GM13976 (cell line): ENCODE data around the gene SHB.
"Not testable (repeated sequence)": the region's sequence is repeated elsewhere in the genome, so short reads cannot be mapped to it uniquely, and the experiment has no call there.

ENCODE experiments used
- DNase-seq: peaks from one replicate; pipeline ENCODE4 v3.0.0; 2012; ENCODE audit warnings: low spot score
- CTCF ChIP-seq: IDR thresholded peaks from 2 replicates; pipeline ENCODE4 v1.5.1; 2012; ENCODE audit warnings: borderline replicate concordance, mild to moderate bottlenecking; ENCODE audit not compliant: insufficient read depth; ENCODE audit errors: extremely low read depth, missing control alignments, control extremely low read depth
- in situ Hi-C: fragments of 300-500 bp; cut with MboI; formaldehyde crosslinking; loops from one replicate; pipeline ENCODE4 v1.12.0; 2022; ENCODE audit warnings: low sequenced_read_pairs, mixed read lengths, inconsistent platforms; ENCODE audit not compliant: unreplicated experiment

SHB gene

GRCh38 chr9:37902796-37903646 lies 166.0 kb downstream of the SHB start:
- in situ Hi-C loops = loop anchor here (10.0 kb wide), 1 partner anchor 462 kb away; no protein-coding TSS in a partner anchor
- TF ChIP-seq CTCF = no peak
- DNase-seq = no peak

- DNase-seq = no peak
- TF ChIP-seq CTCF = no peak
- in situ Hi-C loops = loop anchor here (10.0 kb wide), 1 partner anchor 463 kb away; no protein-coding TSS in a partner anchor
Measured at GRCh38 chr9:37902131-37902530, 166.9 kb downstream of the SHB start.

GRCh38 chr9:37899041-37899440 lies 170.0 kb downstream of the SHB start:
- DNase-seq = no peak
- TF ChIP-seq CTCF = no peak
- in situ Hi-C loops = no loop called here

GRCh38 chr9:37897665-37898064 lies 171.4 kb downstream of the SHB start:
- TF ChIP-seq CTCF = no peak
- in situ Hi-C loops = no loop called here
- no peak for DNase-seq

- TF ChIP-seq CTCF = no peak
- in situ Hi-C loops = no loop called here
- DNase-seq = no peak
Measured at GRCh38 chr9:37892063-37892462, 177.0 kb downstream of the SHB start.

GRCh38 chr9:37891042-37891441 lies 178.0 kb downstream of the SHB start:
- in situ Hi-C loops, DNase-seq: not testable (repeated sequence)

GRCh38 chr9:37889536-37889935 lies 179.5 kb downstream of the SHB start:
- in situ Hi-C loops = no loop called here
- no peak for DNase-seq
- no peak for TF ChIP-seq CTCF

- in situ Hi-C loops, DNase-seq: not testable (repeated sequence)
Measured at GRCh38 chr9:37887977-37888583, 180.9 kb downstream of the SHB start.
